NB4 (cell line): ENCODE data around the gene LILRA1.
"Not testable (repeated sequence)": the region's sequence is repeated elsewhere in the genome, so short reads cannot be mapped to it uniquely, and the experiment has no call there.

Experiments
- CTCF ChIP-seq: IDR thresholded peaks from one replicate; pipeline ENCODE4 v1.5.1; 2012; ENCODE audit warnings: low read depth, low read length
- MAX ChIP-seq: IDR thresholded peaks from 2 replicates; pipeline ENCODE4 v1.6.1; 2011; ENCODE audit warnings: low read depth, low read length
- POLR2A ChIP-seq: IDR thresholded peaks from 2 replicates; pipeline ENCODE4 v1.6.1; 2011; ENCODE audit warnings: mild to moderate bottlenecking; ENCODE audit not compliant: insufficient read length; ENCODE audit errors: extremely low read depth

GRCh38 chr19:54624234-54624633, 30.8 kb downstream of the LILRA1 start:
- TF ChIP-seq CTCF, MAX, POLR2A: not testable (repeated sequence)
